ENCODE measurements around the gene FHIT.

DNA sequence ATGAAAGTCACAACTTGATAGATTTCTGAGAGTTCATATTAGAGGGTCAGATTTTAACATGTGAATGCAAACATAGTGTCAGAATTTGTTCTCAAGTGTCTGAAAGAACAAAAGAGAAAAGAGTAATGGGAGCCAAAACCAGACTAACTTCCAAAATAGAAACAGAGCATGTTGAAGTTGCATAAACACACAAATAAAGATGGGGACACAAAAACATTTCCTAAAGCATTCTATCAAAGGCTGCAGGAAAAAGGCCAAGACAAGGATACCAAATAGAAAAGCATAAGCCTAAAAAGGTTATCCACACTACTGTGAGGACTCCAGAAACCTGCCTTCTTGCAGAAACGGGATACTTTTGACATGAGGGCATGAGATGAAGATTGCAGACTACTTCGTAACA lies 2.8 kb downstream of the FHIT start:
- TF ChIP-seq JUND (IDR thresholded peaks at IDR 0.05) (no peak), CTCF (IDR thresholded peaks at IDR 0.05) (no peak), EZH2phosphoT487 (IDR thresholded peaks at IDR 0.05; ENCODE audit: borderline replicate concordance, low read depth) (no peak), FOXM1 (IDR thresholded peaks at IDR 0.05; ENCODE audit: low read depth) (no peak), POLR2AphosphoS5 (IDR thresholded peaks at IDR 0.05; ENCODE audit: low read depth, low read length) (no peak)
